Hepatocyte (in vitro differentiated cells): ENCODE measurements around the gene CNNM2. TPM values are rescaled to one million over a fixed set of nuclear protein-coding genes. Genes with fewer than 3 reads are reported as not detected.

Experiments used
- DNase-seq: peaks from one replicate; pipeline ENCODE4 v3.0.0-alpha.2; 2016; ENCODE audit warnings: low spot score
- H2AFZ ChIP-seq: fragments of 200-600 bp; sonication (generic); 2 replicates; pipeline ENCODE4 v1.6.0; 2016; ENCODE audit warnings: antibody characterized with exemption, mild to moderate bottlenecking
- H3K27ac ChIP-seq: fragments of 200-600 bp; sonication (generic); 2 replicates; pipeline ENCODE4 v1.5.1; 2016; ENCODE audit warnings: mild to moderate bottlenecking
- H3K27me3 ChIP-seq: fragments of 200-600 bp; sonication (generic); 2 replicates; pipeline ENCODE4 v1.6.1; 2016
- H3K36me3 ChIP-seq: fragments of 200-600 bp; sonication (generic); replicated peaks from 2 replicates; pipeline ENCODE4 v1.5.1; 2016; ENCODE audit warnings: low read depth; ENCODE audit not compliant: insufficient read depth
- H3K4me1 ChIP-seq: fragments of 200-600 bp; sonication (generic); 2 replicates; pipeline ENCODE4 v1.5.1; 2016; ENCODE audit warnings: mild to moderate bottlenecking, moderate library complexity; ENCODE audit not compliant: insufficient read depth
- H3K4me2 ChIP-seq: fragments of 200-600 bp; sonication (generic); 2 replicates; pipeline ENCODE4 v1.6.0; 2016
- H3K4me3 ChIP-seq: fragments of 200-600 bp; sonication (generic); 2 replicates; pipeline ENCODE4 v1.5.1; 2016; ENCODE audit warnings: mild to moderate bottlenecking
- H3K79me2 ChIP-seq: fragments of 200-600 bp; sonication (generic); 2 replicates; pipeline ENCODE4 v1.6.0; 2017; ENCODE audit warnings: mild to moderate bottlenecking
- H3K9me2 ChIP-seq: fragments of 200-600 bp; sonication (generic); replicated peaks from 2 replicates; pipeline ENCODE4 v1.6.0; 2017; ENCODE audit warnings: mild to moderate bottlenecking; ENCODE audit not compliant: insufficient read depth
- H3K9me3 ChIP-seq: fragments of 200-600 bp; sonication (generic); 2 replicates; pipeline ENCODE4 v1.5.1; 2016; ENCODE audit warnings: low read depth, mild to moderate bottlenecking
- H4K20me1 ChIP-seq: fragments of 200-600 bp; sonication (generic); 2 replicates; pipeline ENCODE4 v1.6.0; 2016; ENCODE audit warnings: mild to moderate bottlenecking; ENCODE audit not compliant: insufficient read depth, poor library complexity, severe bottlenecking
- CTCF ChIP-seq: fragments of 200-600 bp; sonication (generic); IDR thresholded peaks from 2 replicates; pipeline ENCODE4 v1.5.1; 2016; ENCODE audit warnings: antibody characterized with exemption, mild to moderate bottlenecking; ENCODE audit not compliant: poor library complexity
- EZH2 ChIP-seq: fragments of 200-600 bp; sonication (generic); IDR thresholded peaks from 2 replicates; pipeline ENCODE4 v1.6.1; 2016; ENCODE audit warnings: antibody characterized with exemption, mild to moderate bottlenecking, borderline replicate concordance
- EZH2phosphoT487 ChIP-seq: fragments of 200-600 bp; sonication (generic); IDR thresholded peaks from one replicate; pipeline ENCODE4 v1.6.1; 2018; ENCODE audit warnings: antibody characterized with exemption, mild to moderate bottlenecking, low read depth, moderate library complexity; ENCODE audit not compliant: unreplicated experiment, severe bottlenecking
- WGBS: methylation state at CpG from one replicate; pipeline ENCODE4 v1.1.6; 2016; ENCODE audit warnings: low lambda C conversion rate; ENCODE audit errors: missing lambda C conversion rate; 5-methylcytosine and 5-hydroxymethylcytosine counted together
- polyA plus RNA-seq: library from polyadenylated mRNA; unstranded; fragments of >200 nt; fragmentation: Nextera tagmentation; extraction: Ambion mirVana; gene quantifications from 2 replicates; pipeline ENCODE4 v1.2.1, GENCODE V29; 2016
- total RNA-seq: library from RNA; depleted of rRNA; stranded (reverse); fragments of >200 nt; gene quantifications from 2 replicates; pipeline ENCODE4 v1.2.3, GENCODE V29; 2014

Gene CNNM2
- total and polyA plus RNA-seq, 2 experiments from 2014 or later, result 6.8 to 9.8 TPM

GRCh38 chr10:102900006-102900405, 18.1 kb upstream of the CNNM2 start:
- Histone ChIP-seq H3K4me1 (no peaks in the 10 kb centered on the region), H3K79me2 (no peaks in the 10 kb centered on the region), H3K36me3 (no peaks in the 10 kb centered on the region), H3K9me3 (no peaks in the 10 kb centered on the region), H3K9me2 (no peaks in the 10 kb centered on the region), H3K27me3 (no peaks in the 10 kb centered on the region), H3K4me3 (no peak overlapping the region), H3K27ac (no peak overlapping the region), H4K20me1 (no peaks in the 10 kb centered on the region), H2AFZ (no peak overlapping the region), H3K4me2 (no peak overlapping the region)
- 94% methylated on average over 3 of the region's 3 CpGs for WGBS
- no peak for TF ChIP-seq CTCF
- TF ChIP-seq EZH2, result no peak
- TF ChIP-seq EZH2phosphoT487, result no peak
- no peak for DNase-seq

GRCh38 chr10:102904346-102904745, 13.7 kb upstream of the CNNM2 start:
- TF ChIP-seq EZH2phosphoT487 (no peak), CTCF (no peak), EZH2 (no peak)
- Histone ChIP-seq H3K36me3 (no peaks in the 10 kb centered on the region), H3K9me2 (no peaks in the 10 kb centered on the region), H3K9me3 (no peaks in the 10 kb centered on the region), H3K4me2 (no peak overlapping the region), H3K4me1 (no peaks in the 10 kb centered on the region), H3K27me3 (no peaks in the 10 kb centered on the region), H3K79me2 (no peaks in the 10 kb centered on the region), H3K4me3 (no peak overlapping the region), H3K27ac (no peak overlapping the region), H2AFZ (no peak overlapping the region), H4K20me1 (no peaks in the 10 kb centered on the region)
- DNase-seq, result no peak

GRCh38 chr10:102906507-102906906, 11.6 kb upstream of the CNNM2 start:
- WGBS, result 92% methylated on average over 4 of the region's 4 CpGs
- H4K20me1 ChIP-seq, result no peaks in the 10 kb centered on the region

More at GRCh38 chr10:102906507-102906906, 11.6 kb upstream of the CNNM2 start:
- Histone ChIP-seq H3K4me3 (no peak overlapping the region), H3K9me2 (no peaks in the 10 kb centered on the region), H3K27ac (no peak overlapping the region), H3K27me3 (no peaks in the 10 kb centered on the region), H3K9me3 (no peaks in the 10 kb centered on the region), H3K4me1 (no peaks in the 10 kb centered on the region), H2AFZ (no peak overlapping the region), H3K36me3 (no peaks in the 10 kb centered on the region), H3K4me2 (no peak overlapping the region), H3K79me2 (no peaks in the 10 kb centered on the region)
- no peak for DNase-seq
- TF ChIP-seq EZH2, result no peak
- TF ChIP-seq CTCF, result no peak
- no peak for TF ChIP-seq EZH2phosphoT487
